SK-N-MC (cell line): ENCODE results near the gene AS3MT.

Experiments used
- EZH2 ChIP-seq: fragments of 200-600 bp; sonication (generic); IDR thresholded peaks from one replicate; pipeline ENCODE4 v1.6.1; 2017; ENCODE audit warnings: antibody characterized with exemption
- FOXP2 ChIP-seq: optimal IDR thresholded peaks from 2 replicates; pipeline ENCODE3; 2011; ENCODE audit warnings: mild to moderate bottlenecking, moderate library complexity; ENCODE audit not compliant: insufficient read depth; ENCODE audit errors: extremely low read length, control extremely low read depth
- POLR2AphosphoS5 ChIP-seq: IDR thresholded peaks from 2 replicates; pipeline ENCODE4 v1.6.1; 2012; ENCODE audit warnings: mild to moderate bottlenecking, low read depth, low read length, borderline replicate concordance

DNA sequence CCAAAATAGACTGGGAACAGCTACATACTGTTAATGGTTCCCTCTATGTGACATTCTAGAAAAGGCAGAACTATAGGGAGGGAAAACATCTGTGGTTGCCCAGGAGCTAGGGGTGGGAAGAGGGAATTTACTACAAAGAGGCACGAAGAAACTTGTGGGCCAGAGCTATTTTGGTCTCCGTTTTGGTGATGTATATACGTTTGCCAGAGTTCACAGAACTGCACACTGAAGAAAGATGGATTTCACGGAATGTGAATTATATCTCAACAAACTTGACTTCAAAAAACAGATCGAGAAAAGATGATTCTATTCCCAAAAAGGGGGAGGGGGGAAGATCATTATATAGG, 386 bp upstream of the AS3MT start:
- TF ChIP-seq POLR2AphosphoS5 (no peak), EZH2 (no peak), FOXP2 (no peak)
